NCI-H2081 (cell line): ENCODE data around the gene MRNIP.
"Not testable (repeated sequence)": the region's sequence is repeated elsewhere in the genome, so short reads cannot be mapped to it uniquely, and the experiment has no call there.

Source experiments
- DNase-seq, 2 experiments: peaks; one replicate each; lab custom pipeline; 2025; lab: John Stamatoyannopoulos, UW

Gene MRNIP

DNA sequence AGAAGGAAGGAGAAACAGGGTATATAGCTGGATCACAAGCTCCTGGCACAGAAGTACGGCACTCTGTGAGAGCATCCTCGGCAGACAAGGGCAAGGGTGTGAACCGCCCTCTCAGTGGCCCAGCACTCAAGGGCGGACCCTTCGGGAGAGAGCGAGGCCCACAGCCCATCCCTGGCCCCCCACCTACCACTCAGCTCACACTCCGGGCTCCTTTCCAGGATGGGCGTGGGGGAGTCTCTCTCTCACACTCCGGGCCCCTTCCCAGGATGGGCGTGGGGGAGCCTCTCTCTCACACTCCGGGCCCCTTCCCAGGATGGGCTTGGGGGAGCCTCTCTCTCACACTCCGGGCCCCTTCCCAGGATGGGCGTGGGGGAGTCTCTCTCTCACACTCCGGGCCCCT lies 12.9 kb upstream of the MRNIP start:
- DNase-seq, result not testable (repeated sequence)

DNA sequence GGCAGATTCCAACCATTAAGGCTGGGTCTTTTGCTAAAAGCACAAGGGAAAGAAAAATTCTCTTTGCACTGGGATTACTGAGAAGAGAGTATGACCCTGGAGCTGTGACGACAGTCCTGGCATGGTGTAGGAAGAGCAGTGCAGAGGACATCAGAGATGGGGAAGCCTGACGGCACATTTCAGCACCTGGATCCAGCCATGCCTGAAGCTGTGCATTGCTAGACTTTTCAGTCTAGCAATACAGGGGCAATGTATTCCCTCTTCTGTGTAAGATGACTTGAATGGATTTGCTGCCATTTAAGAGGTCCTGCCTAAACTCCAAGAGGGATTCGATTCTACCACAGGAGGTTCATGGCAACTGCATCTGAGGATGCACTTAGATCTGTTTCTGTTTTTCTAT lies 12.3 kb upstream of the MRNIP start:
- no peak for DNase-seq

DNA sequence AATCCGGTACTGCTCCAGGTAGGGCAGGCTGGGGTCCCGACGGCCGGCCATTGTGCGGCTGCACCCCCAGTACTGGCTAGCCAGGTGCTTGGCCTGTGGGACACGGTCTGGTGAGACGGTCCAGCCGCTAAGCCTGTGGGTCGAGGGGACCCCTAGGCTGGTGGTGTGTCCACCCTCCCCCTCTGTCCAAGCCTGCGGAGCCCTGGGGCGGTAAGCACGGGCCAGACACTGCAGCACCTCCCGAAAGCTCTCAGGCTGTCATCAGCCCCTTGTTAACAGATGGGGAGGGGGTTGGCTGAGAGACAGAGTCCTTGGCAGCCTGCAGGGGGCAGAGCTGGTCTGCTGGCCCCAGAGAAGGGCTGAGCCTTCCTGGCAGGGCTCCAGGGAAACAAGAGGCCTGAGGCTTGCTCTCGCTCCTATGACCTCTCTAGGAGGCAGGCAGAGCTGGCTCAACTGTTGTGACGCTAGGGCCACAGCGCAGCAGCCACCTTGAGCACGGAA lies 11.8 kb upstream of the MRNIP start:
- no peak for DNase-seq

DNA sequence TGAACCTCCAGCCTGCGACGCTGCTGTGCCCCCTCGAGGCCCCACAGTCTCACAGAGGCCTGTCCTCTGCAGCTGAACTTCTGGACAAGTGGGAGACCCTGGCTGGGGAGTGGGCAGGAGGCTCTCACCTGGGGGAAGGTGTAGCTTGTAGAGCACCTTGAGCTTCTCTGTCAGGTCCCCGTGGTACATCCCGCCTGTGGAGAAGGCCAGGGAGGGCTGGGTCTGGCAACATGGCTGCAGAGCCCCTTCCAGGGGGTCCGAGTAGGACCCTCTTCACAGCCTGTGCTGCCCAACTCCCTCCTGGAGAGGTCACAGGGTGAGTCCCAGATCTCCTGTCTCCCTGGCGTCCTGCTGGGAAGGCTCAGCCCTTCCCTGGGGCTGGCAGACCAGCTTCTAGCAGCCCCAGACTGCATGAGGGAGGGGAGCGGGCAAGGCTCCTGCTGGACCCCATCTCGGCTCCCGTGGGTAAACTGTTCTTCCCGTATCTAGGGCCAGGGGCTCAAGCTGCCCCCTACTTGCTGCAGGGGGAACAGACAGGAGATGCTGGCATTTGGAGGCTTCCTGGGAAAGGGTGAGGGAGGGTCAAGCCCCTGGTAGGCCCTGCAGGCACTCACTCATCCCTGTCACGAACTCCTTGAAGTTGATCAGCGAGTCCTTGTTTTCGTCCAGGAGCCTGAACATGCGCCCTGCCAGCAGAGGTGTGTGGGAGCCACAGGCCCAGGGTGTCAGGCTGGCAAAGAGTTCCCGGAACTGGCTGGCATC lies 11.2 kb upstream of the MRNIP start:
- no peak for DNase-seq

DNA sequence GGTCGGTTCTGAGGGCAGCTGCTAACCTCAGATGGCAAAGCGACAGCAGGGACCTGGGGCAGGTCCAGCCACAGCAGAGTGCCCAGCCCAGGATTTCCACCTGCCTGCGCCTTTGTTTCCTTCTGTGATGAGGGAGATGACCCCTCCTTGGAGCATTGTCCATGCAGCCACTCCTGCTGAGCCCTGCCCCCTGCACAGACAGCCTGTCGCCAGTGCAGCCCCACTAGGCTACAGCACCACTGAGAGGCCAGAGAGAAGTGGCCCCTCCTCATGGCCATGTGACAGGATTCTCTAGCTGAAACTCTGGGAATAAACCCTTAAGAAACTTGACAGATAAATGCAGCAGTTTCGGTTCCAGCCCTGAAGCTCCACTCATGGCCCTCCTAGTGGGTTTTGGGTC lies 10.5 kb upstream of the MRNIP start:
- no peak for DNase-seq

DNA sequence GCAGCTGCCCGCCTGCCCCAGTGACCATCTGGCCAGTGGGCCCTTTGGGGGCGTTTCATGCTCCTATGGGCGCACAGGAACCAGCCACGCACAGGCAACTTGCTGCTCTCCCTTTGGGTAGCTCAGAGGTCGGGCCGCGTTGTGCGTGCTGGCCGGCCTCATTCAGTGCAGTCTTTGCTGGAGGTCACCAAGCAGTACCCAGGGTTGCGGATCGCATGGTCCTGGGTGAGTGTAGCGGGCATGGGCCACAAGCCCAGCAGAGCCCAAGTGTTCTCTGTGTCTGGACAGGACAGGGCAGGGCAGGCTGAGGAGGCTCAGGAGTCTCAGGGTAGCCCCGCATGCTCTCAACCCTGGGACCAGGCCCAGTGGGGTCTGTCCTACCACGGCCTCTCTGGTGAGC lies 9.9 kb upstream of the MRNIP start:
- no peak for DNase-seq

DNA sequence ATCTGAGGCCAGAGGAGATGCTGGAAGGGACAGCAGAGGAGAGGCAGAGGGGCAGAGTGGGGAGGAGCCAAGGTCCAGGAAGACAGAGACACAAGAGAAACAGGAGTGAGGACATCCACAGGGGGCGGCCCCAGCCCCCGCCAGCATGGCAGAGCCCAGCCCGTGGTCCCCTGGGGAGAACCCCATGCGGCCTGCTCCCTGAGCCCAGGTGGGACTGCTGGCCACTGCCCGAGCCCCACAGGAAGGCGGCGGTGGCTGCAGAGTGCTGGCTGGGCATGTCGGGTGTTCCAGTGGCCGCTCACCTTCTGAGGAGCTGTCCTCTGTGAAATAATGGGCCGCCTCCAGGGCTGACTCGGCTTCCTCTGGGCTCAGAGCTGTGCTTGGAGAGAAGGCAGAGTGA lies 8.9 kb upstream of the MRNIP start:
- DNase-seq, result no peak

DNA sequence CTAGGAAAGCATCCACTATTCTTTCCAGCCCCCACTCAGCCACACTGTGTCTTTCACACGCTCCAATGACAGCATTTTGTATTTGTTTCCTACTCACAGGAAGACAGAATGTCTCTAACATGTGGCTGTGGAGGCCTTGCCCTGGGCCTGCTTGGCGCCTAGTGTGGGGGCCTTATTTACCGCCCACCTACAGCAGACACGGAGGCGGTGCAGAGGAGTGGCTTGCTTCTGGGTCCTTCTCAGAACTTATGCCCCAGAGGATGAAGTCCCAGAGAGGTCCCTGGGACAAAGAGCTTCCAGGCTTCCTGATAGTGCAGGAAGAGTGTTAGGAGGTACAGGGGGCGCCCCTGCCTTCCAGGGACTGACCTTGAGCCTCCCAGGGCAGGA lies 8.5 kb upstream of the MRNIP start:
- DNase-seq, result no peak

DNA sequence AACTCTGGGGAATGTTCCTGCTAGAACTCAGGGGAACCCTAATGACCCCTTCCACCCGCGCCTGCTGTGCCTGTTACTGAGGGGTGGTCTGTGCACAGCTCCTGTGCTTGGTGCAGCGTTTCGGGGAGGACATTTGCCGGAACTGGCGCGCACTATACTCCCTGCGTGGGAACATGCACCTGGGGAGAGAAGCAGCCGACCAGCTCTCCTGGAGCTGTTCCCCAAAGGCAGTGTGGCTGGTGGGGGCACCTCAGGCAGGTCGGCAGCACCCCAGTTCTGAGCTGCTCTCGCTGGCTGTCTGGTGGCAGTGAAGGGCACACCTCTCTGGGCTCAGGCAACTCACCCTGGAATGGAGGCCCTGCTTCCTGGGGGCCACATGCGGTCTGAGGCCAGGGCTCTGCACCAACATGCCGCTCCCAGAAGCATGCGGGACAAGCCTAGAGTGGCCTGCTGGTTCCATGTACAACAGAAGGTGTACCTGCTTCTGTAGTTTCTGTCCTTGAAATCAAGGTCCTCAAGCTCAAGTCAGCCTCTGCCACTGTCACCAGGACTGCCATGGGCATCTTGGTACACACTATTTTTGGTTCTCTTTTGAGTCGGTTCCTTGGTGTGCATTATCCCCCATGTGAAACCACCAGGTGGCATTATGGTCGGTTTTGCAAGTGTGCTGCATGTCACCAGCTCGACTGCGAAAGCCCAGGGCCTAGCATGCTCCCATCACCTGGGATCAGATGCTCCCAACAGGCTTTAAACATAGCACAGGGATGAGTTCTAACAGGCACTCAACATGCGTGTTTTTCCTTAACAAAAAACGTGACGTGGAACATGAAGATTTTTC lies 7.8 kb upstream of the MRNIP start:
- no peak for DNase-seq

DNA sequence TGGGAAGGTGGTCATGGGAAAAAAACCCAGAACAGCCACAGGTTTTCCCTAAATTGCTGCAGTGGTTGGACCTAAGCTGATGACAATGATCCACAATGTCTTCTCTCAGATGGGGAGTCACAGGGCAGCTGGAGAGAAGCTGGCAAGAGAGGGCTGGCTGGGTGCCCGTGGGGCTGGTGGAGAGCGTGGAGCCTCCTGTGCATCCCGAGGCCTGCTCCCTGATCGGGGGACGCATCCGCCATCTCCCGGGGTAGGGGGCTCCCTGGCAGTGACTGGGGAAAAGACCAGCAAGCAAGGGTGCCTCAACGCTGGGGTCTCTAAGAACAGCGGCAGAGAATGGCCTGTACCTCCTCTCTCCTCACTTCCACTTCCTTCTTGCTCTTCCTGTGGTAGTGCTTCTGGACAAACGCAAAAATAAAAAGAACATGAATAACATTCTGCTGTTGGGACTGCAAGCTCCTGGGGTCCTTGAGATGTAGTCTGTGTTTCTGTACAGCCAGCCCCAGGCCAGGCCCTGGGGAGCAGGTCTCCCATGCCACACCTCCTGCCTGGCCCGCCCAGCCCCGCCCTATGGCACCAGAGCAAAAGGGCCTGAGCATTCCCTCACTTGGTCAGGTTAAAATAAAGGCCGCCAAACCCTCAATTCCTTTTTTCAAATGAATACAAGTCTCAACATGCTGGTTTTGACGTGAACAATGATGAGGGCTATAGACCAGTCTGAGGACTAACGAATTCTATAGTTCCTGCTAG lies 7.0 kb upstream of the MRNIP start:
- DNase-seq, result no peak

DNA sequence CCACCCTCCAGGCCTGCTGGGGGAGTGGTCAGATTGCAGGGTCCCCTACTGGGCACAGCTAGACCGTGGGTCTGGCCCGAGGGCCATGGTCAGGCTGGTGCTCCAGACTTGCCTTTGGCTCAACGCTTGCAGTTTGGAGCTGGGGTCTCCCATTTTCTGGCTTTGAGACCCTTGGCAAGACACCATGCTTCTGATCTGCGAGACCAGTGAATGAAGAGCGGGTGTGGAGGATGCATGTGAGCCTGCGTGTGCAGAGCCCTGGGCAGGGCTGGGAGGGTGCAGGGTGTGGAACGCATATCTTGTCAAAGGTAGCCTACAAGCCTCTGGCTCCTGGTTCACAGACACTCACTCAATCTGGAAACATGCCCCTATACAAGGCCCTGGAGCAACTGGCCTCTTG lies 6.1 kb upstream of the MRNIP start:
- DNase-seq, result no peak

DNA sequence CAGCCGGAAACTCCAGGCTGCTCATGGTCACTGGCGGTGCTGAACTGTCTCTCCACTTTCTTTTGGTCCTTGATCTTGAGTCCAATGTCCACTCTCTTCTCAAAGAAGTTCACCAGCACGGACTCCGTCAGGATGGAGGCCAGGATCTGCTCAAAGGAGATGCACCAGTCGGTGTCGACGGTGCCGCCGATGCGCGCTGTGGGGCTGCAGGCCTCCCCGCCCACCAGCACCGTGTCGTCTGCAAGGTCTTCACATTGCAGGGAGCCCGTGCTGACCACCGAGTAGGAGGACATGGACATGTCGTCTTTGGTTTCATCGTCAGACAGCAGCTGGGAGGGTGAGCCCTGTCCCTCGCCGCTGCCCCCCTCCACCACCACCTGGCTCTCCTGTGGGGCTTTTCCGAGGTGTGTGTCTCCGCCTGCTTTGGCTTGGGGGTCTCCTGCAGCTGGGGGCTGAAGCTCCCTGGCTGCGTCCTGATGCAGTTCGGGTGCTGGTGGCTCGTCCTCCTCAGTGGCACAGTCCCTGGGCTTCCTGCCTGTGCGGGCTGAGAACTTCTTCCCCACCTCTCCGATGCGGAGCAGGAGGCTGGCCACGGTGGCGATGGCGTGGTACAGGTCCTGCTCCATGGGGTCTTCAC lies 5.0 kb upstream of the MRNIP start:
- DNase-seq, result no peak

DNA sequence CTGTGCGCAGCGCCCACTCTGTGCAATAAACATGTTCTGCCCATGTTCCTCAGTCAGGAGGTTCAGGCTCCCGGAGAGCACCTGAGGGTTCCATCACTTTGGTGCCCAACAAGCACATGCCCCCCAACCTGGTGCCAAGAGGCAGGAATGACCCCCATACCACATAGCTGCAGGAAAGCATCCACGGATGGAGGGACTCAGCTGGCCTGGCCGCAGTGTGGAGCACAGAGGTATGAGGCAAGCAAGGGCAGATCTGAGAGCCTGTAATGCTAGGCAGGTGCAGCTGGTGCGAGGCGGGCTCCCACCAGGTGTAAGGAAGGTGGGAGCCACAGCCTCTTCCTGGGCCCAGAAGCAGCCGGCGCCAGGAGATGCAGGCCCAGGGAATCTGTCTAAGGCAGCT lies 4.3 kb upstream of the MRNIP start:
- no peak for DNase-seq

DNA sequence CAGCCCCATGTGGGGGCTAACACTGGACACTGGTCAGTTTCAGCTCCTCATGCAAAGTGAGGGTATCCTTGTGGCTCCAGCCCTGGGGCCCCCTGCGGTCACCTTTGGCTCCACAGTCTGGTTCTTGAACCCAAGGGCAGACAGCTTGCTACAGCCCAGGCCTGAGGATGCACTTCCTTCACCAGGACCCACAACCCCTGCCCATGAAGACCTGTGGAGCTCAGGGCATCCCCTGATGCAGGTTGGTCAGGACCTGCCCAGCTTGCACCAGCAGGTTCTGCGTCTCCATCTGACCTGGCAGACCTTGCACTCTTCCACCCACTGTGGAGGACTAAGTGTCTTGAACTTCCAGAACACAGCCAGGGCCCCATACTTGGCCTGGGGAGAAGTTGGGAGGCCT lies 3.7 kb upstream of the MRNIP start:
- DNase-seq, result no peak

DNA sequence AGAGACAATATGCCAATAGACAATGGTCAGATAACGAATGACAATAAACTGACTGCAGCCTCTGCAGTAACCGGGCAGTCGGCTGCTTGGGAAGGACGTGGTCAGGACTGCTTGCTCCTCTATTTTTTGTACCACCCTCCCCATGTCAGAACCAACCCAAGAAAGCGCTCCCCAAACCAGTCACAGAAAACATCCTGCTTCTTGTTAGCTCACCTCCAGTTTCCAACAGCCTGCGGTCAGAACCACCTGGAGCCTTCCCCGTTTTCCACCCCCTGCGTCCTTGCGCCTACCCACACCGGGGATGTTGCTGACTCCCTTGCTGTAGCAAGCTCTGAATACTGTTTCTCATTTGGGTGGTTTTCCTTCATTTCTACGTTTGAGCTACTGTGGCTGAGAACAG lies 1.7 kb upstream of the MRNIP start:
- DNase-seq, result no peak

DNA sequence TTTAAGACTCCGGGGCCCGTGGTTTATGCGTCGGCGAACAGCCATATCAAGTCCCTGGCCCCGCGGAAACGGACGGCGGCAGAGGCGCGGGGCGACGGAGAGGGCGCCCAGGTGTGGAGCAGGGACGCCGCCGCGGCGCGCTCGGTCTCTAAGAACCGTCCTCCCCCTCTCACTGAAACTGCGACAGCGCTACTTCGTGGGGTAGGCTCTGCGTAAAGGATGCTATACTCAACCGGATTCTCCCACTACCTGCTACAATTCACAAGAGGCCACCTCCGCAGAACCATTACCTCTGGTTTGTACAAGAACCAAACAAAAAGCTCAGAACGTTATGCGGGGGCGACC lies 404 bp downstream of the MRNIP start:
- peak; percentile 30 to 48 for DNase-seq

DNA sequence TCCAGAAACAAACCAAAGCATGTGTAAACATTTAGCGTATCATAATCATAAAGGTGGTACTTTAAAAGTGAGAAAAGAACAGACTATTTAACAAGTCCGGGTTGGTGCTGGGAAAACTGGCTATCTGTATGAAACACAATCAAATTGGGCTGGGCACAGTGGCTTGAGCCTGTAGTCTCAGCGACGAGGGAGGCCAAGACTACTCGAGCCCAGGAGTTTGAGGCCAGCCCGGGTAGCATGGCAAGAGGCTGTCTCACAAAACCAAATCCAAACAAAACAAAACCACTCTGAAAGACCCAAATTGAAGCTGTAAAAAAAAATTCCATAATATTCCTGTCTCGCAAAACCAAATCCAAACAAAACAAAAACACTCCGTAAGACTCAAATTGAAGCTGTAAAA lies 4.3 kb downstream of the MRNIP start:
- no peak for DNase-seq

DNA sequence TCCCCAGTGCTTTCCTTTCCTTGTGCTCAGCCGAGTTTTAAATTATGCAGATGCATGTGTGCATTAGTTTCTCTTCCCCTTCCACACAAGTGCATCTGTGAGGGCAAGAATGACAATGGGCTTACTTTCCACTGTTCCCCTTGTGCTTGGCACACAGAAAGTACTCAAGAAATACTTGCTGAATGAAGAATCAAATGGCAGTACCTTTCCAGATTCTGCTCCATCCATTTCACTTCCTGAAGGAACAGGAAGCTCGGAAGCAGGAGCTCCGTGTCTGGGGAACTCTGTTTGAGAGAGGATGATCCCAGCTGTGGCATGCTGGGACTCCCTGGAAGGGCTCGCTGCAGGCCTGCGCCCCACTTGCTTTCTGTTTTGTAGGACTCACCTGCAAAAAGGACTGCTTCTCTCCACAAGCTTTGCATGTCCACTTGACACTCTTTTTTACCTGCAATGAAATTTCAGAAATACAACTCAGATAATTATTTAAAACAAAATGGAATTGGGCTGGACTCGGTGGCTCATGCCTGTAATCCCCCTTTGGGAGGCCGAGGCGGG lies 5.5 kb downstream of the MRNIP start:
- DNase-seq, result no peak

DNA sequence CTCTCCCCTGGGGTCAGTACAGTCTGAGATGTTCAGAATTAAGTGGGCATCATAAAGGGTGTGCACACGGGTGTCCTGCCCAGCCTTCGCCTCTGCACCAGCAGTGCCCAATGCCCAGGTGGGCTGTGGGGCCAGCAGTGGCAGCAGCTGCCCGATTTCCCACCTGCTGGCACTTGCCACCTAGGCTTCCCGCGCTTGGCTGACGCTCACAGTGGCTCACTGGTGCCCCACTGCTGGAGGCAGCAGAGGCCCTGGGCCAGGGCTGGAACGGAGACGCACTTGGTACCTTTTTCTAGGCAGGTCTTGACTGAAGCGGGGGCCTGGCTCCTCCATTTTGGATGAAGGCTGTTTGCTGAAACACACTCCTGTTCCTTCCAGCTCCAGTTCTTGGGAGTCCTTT lies 17.0 kb downstream of the MRNIP start:
- DNase-seq, result no peak

DNA sequence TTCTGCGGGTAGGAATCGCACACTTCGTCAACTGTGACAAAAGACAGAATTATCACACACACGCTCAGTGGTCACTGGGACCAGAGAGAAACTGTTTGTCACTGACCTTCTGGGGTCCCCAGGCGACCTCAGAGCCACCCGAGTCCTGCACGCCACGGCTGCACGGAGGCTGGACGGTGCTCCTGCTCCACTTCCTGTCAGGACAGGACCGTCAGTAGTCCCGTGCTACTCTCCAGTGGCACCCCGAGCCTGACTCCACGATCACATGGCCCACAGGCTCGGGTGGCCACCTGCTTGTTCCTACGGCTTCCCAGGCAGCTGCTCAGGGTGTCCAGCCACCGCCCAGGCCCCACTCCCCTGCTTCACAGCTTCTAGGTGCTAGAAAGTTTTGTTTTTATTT lies 17.9 kb downstream of the MRNIP start:
- DNase-seq, result no peak

DNA sequence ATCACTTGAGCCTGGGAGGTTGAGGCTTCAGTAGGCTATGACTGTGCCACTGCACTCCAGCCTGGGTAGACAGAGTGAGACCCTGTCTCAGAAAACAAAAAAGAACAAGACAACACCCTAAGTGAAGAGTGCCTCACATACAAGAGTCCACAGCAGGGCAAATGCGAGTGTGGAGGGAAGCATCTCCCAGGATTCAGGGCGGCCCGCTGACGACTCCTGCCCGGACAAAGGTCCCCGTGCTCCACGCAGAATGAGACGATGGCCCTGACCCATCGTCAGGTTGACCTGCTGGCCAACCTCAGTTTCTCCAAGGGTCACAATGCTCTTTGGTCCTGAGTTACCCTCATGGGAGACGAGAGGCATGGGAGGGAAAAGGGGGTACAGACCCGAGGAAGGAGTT lies 18.3 kb downstream of the MRNIP start:
- no peak for DNase-seq
